Right hindlimb (tissue), 1 donor: ENCODE results near the gene NT5DC3.
"Not testable (repeated sequence)": the region's sequence is repeated elsewhere in the genome, so short reads cannot be mapped to it uniquely, and the experiment has no call there.

Experiments
- DNase-seq: peaks from one replicate; pipeline ENCODE4 v3.0.0-alpha.2; 2018

The NT5DC3 gene

DNA sequence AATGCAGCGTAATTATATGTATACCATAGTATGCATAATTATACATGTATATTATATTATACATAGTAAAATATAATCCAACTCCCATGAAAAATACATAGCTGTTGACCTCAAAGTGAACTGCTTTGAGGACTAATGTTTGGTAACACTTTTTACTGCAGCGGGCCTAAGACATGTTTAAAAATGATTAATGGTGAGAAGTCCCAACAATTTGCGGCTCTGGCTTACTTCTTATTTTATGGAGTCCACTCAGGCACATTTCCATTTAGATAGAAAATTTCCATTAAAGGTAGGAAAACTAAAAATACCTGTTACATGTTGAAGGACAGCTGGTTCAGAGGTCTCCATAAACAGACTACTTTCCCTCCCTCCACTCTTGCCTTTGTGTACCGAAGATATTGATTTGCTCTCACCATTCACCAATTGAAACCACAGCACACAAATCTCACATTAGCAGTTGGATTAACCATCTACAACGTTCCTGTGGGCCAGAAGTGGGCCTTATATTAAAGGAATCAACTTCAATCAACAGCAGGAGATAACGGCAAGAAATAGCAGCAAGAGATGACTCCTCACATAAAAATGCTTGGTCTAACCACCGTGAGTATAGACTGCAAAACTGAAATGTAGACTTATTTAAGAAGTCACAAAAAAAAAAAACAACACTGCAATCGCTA is 14.1 kb upstream of the NT5DC3 start:
- DNase-seq: no peak

DNA sequence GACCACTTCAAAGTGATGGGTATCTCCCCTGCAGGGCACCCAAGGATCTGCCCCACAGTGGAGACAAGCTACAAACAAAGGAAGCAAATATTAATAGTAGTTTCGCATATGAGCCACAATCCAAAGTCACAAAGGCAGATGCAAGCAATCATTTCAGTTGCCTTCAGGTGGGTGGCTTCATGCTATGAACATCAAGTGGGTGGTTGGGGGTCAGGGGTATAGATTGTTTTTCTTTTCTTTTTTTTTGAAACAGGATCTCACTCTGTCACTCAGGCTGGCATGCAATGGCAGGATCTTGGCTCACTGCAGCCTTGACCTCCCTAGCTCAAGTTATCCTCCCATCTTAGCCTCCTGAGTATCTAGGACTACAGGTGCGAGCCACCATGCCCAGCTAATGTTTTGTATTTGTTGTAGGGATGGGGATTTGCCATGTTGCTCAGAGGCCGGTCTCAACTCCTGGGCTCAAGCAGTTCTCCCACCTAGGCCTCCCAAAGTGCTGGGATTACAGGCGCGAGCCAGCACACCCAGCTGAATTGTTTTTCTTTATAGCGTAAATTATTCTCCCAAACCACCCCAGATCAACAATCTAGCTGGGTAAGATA is 13.4 kb upstream of the NT5DC3 start:
- no peak for DNase-seq

DNA sequence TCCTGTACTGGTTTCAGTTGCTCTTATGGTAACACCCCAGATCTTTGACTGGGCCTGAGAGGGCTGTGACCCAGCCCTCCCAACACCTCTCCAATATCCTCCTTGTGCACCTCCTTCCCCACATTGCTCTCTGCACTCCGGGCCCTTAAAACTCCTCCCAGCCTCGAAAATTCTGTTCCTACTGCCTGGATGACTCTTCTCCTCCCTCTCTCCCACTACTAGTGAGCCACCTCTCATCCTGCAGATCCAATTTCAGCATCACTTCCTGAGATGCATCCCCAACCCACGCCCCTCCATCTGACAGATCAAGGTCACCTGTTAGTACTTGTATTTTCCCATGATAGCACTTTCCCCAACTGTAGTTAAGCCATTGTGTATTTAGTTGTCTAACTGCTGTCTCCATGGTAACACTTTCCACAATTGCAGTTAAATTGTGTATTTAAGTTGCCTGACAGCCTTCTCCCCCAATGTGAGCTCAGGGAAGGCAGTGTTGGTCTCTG is 11.5 kb upstream of the NT5DC3 start:
- no peak for DNase-seq

DNA sequence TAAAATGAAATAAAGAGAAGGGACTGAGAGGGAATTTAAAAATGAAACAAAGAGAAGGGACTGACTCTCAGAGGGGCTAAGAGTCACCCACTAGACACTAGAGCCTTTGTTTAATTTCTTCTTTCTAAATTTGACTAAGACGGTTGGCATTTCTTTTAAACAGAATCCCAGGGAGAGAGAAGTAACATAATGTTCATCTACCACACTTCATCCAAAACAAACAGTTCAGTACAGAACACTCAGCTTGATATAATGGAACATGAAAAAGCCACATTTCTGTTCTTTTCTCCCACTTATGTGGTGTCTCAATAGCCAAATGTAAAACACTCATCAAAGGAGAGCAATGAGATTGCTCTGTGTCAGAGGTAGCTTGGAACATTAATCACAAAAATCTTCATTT is 10.1 kb upstream of the NT5DC3 start:
- DNase-seq: no peak

DNA sequence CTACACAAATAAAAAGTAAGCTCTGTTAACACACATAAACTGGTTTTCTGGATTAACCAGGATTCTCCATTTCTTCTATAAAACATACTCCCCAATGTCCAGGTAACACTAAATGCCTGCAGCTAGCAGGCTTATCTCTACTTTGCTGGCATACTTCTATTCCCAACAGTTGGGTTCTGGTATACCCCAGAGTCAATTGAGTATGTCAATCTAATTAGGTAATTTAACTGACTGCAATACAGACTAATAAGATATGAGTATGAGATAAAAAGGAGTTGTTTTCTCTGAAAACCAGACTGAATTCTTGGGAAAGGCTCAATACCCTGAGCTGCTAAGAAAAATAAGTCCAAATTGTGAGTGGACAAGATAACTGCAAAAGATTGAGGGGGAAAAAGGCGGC is 9.4 kb upstream of the NT5DC3 start:
- DNase-seq: no peak

DNA sequence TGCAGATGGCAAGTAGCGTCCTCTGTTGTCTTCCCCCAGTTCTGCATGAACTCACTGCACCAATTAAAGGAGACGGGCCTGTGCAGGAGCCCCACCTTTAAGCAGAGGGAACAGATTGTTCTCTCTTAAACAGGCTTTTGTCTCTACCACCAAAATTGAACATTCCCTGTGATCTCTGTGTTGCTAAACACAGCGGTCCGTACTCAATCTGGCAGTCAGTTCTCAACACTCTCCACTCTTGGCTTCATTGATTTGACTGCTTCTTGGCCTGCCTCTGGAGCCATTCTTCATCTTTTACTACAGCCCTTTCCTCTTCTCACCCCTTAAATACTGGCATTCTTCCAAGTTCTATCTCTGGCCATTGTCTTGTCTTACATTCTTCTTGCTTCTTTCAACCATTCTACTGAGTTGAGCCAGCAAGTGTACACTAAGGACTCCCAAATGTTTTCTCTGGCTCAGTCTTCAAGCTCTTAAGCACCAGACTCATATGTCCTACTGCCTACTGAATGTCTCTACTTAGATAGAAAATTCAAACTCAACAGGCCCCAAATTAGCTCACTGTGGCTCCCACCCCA is 8.0 kb upstream of the NT5DC3 start:
- no peak for DNase-seq

DNA sequence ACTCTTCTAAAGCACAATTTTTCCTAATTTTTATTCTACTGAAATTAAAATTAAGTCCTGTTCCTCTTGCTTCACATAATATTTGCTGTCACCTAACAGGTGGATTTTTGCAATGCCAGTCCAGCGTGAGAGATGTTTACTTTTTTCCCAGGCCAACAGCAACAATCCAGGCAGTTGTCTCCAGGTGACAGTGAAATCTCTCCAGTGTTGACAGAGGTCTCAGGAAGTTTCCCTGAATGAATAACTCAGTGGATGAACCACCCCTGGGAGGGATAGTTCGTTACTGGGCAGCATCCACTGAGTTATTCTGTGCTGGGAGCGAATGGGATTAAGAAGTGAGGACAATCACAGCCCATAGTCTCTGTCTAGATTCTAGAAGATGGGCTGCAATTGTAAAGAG is 7.1 kb upstream of the NT5DC3 start:
- DNase-seq: no peak

DNA sequence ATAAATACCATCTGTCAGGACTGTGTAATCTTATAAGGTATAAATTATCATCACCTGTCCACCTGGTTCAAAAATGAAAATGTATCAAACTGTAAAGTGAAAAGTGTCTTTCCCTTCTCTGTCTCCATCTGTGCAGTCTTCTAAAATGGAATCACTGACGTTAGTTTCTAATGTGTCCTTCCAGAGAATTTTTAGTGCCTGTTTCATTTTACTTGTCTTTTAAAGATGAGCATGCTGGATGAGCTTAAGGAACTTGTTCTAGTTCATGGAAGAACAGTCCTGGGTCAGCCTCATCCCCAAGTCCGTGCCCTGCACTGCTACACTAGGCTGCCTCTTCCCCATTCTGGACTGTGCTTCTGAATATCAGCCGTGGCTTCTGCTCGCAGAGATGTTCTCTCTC is 5.4 kb upstream of the NT5DC3 start:
- no peak for DNase-seq

DNA sequence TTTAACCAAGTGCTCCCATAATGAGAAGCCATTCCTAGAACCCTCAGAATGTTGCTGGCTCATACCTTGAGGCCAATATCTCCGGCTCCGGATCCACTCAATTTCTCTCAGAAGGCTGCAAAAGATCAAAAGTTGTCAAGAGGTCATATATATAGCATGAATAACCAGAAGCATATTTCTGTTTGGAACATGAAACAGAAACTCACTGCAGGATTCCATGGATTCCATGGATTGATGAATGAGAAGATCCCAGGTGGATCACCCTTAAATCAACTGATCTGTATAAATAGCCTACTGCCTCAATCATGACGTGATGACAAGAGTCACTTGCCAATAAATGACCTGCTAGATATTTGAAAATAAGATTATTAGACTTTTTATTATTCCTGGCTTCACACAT is 3.3 kb upstream of the NT5DC3 start:
- no peak for DNase-seq

DNA sequence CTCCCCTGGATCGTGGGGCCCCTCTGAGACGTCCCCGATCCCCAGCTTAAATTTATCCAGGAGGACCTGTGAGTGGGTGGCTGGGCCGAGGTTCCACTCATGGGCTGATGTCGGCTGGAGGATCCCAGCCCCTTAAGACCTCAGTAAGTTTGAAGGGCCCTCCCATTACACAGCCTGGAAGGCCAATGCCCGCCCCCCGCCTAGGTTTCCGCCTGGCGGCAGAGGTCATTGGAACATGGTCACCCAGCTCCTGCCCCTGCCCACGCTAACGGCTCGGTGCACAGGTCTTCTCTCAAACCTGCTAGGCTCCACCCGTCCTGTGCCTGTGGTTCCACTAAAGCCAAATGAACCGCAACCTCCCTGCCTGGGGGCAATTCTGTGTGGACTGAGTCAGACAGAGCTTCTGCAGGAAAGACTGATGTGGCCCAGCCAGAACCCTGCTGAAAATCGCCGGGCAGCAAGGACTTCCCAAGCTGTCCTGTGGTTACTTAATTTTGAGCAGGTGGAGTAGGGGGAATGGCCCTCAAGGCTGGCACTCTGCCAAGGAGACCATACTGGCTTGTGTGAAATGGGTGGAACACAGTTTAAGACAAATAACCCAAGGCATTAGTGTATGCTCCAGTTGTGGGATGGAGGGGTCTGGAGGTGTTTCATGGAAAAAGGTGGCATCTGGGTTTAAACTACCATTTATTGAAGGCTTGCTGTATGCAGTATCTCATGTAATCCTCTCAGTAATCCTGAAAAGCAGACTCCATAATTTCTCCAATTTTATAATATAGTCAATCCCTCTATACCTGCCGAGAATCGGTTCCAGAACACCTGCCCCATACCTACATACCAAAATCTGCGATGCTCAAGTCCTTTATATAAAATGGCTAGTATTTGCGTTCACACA is 903 bp upstream of the NT5DC3 start:
- DNase-seq: peak; percentile 59

DNA sequence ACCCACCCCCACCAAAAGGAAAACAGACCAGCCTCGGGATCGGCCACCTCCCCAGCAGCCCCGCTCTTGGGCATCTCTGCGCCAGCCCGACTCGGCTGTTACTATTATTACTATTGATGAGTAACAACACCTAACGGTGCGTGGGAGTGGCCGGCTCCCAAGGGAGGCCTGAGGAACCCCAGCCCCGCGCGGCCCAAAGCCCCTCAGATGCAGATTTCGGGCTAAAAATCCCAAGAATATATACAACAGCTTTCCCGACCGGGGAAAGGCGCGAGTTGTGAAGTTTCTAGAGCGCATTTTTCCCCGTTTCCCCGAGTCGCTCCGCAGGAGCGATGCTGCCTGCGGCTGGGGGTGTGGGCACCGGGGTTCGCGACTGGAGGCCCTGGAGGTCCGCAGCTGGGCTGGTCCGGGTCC is 565 bp downstream of the NT5DC3 start:
- DNase-seq: no peak

DNA sequence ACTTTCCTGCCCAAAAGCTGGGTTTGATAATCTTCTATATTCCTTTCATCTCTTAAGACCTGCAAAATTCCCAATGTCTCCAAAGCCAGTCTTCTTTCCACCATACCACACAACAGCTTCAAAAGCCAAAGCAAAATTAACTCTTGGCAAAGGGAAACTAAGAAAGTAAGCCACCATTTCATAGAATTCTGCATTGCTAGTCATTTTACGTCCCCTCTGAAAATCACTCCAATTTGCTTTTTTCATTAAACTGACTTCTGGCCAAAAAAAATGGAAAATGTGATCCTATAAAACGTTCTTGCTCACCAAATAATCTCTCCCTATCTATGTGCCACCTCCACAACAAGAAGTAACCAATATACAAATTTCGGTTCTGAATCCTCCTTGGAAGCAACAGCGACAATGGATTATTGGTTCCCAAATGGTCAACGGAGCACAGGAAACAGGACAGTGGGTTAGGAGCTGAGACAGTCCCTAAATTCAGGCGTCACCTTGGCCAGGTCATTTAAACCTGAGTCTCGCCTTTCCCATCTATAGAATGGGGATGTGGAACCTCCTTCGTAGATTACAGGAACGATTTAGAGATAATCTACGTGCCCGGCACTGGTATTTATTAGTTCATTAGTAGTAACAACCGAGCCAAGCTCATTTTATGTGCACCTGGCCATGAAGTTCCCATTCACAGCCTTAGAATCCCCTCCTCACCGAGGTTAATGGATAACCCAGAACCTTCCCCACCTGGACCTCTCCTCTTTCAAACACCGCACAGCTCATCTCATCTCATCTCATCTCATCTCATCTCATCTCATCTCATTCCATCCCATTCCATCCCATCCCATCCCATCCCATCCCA is 1.2 kb downstream of the NT5DC3 start:
- no peak for DNase-seq

DNA sequence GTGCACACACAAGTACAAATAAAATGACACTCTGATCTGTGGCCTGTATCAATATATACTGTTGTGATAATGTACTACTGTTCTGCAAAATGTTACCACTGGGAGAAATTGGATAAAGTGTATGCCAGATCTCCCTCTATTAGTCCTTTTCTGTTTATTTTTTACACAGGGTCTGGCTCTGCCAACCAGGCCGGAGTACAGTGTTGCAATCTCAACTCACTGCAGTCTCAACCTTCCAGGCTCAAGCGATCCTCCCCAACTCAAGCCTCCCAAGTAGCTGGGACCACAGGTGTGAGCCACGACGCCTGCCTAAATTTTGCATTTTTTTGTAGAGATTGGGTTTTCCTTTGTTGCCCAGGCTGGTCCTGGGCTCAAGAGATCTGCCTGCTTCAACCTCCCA is 1.9 kb downstream of the NT5DC3 start:
- no peak for DNase-seq

DNA sequence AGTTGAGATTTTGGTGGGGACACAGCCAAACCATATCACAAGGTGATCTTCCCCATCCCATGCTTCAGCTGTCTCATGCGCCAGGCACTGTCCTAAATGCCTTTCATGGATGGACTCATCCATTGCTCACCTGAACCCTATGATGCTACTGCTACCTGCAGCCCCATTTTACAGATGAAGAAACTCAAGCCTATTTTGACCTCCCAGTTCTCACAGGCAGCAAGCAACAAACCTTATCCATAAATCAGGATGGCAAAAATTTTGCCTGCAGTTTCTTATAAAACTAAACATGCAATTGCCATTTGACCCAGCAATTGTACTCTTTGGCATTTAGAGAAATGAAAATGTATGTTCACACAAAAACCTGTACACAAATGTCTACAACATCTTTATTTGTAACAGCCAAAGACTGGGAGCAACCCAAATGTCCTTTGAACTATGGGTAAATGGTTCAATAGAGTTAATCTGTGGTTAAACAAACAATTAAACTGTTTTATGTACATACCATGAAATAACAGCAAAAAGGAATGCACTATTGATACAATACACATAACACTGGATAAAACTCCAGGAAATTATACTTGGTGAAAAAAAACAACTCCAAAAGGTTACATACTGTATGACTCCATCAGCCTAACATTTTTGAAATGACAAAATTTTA is 2.6 kb downstream of the NT5DC3 start:
- no peak for DNase-seq

DNA sequence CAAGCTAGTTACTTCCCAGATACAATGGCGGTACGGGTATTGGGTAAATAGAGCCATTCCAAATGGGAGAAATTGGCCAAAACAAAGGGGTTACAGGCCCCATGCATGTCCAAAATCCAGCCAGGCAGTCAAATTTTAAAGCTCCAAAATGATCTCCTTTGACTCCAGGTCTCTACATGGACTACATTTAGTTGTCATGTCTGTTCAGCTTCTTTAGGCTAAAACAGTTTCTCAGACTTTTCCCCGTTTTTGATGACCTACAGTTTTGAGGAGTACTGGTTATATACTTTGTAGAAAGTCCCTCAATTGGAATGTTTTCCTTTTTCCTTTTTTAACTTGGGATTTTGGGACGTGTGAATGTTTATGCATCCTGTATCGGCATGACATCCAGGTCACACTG is 4.7 kb downstream of the NT5DC3 start:
- no peak for DNase-seq

DNA sequence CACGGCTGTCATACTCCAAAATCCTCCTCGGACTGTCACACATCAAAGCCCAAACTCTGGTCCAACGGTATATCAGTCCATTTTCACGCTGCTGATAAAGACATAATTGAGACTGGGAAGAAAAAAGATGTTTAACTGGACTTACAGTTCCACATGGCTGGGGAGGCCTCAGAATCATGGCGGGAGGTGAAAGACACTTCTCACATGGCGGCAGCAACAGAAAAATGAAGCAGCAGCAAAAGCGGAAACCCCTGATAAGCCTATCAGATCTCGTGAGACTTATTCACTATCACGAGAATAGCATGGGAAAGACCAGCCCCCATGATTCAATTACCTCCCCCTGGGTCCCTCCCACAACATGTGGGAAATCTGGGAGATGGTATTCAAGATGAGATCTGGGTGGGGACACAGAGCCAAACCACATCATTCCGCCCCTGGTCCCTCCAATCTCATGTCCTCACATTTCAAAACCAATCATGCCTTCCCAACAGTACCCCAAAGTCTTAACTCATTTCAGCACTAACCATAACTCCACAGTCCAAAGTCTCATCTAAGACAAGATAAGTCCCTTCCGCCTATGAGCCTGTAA is 5.2 kb downstream of the NT5DC3 start:
- DNase-seq: not testable (repeated sequence)

DNA sequence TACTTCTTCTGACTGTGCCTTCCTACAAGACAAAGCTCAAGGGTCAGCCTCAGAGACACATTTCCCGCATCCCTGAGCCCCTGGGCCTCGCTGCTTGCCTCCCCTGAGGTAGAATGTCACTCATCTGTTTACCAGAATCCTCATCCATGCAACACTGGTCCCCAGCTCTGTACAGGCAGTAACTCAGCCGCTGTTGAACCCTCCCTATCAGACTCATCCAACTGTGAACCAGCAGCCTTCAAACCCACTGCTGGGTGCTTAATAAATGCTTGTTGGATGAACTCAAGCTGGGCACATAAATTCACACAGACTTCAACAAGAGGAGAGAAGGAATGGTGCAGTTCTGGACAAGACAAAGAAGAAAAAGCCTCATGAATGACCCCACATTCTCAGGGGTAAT is 6.1 kb downstream of the NT5DC3 start:
- no peak for DNase-seq

DNA sequence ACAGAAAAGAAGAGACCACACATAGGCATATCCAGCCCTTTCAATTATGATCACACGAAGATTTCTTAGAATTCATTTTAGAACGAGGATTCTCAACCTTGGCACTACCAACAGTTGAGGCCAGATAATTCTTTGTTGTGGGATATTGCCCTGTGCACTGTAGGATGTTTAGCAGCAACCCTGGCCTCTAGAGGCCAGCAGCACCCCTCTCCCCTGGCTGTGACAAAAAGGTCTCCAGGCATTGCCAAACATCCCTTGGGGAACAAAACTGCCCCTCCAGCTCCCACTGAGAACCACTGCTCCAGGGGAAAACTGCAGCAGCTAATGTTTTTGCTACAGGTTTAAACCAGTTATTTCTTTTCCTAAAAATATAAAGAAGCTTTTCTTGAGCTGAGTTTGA is 7.1 kb downstream of the NT5DC3 start:
- DNase-seq: no peak

DNA sequence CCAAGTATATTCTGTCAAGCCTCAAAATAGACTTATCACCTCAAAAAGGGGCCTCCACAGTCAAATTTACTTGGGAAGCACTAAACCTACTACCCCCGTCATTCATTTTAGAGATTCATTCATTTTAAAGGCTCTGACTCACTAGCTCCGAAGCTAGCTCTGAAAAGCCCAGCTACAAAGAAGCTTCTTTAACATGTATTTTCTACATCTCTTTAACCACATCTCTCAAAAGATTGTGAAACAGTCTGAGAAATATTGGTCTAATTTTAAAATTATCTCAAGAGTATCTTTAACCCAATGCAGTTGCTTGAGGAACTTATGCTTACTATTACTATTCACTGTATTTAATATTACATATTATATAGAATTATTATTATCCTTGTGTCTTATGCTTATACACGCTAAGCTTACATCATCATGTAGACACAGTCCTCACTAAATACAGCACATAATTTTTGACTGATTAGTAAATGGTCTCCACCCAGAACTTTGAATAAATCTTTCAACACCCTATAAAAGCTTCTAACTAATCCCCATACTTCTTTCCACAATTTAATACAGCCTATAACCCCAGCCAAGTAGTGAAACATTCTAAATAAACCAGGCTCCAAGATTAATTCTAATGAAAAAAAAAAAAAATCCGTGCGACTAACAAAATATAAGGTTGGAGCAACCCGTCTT is 7.8 kb downstream of the NT5DC3 start:
- no peak for DNase-seq

DNA sequence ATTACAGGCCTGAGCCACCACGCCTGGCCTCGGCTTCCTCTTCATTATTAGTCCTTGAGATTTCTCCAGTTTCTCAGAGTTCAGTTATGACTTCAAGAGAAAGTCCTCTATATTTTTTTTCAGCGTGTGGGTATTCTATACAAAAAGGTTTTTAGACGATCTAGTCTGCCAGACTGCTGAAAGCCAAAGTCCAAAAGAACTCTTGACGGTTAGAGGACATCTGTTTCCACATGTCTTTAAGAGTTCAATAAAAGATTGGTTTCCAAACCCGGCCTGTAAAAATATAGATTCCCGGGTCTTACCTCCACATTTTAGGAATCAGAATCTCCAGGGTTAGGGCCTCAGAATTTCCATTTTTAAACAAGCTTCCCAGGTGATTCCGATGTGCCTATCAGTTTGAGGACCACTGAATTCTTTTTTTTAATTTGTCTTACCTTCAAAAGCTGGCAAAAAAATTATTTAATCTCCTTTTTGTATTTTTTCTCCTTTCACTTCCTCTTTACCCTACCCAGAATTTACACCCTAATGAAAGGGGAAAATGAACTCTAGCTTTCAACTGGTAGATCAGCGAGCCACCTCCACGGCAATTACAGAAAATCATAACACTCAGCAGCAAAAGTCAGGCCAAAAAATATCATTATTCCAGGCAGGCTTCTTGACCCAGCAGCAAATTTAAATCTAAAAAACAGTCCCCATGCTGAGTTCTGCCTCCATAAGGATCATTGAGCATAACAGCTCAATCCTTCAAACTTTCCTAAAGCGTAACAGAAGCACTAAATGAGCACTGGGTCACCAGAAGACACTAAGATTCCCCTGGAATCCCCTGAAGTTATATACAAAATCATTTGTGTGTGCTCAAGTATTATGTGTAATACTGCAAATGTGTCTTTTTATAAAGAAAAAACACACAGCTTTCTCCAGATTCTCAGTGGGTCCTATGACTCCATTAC is 8.7 kb downstream of the NT5DC3 start:
- DNase-seq: no peak
